Tibial nerve (tissue), 4 donors: ENCODE results near the gene ABCG1.

ENCODE experiments used
- EP300 ChIP-seq, 2 donors: sonication (generic); formaldehyde crosslinking; IDR thresholded peaks; one replicate each; pipeline ENCODE4 v1.6.1; 2017; ENCODE audit warnings: antibody characterized with exemption in 2 of 2, mild to moderate bottlenecking in 1 of 2
- TF ChIP-seq, protein P1 (sequence below), 5 experiments: fragments of 200-600 bp in 3 of 5; fragments of 450-650 bp in 2 of 5; sonication (generic) in 3 of 5; IDR thresholded peaks; one replicate each; pipeline ENCODE4 v1.5.1; 2016 to 2019; ENCODE audit warnings: antibody characterized with exemption in 5 of 5, mild to moderate bottlenecking in 3 of 5, moderate library complexity in 2 of 5

DNA sequence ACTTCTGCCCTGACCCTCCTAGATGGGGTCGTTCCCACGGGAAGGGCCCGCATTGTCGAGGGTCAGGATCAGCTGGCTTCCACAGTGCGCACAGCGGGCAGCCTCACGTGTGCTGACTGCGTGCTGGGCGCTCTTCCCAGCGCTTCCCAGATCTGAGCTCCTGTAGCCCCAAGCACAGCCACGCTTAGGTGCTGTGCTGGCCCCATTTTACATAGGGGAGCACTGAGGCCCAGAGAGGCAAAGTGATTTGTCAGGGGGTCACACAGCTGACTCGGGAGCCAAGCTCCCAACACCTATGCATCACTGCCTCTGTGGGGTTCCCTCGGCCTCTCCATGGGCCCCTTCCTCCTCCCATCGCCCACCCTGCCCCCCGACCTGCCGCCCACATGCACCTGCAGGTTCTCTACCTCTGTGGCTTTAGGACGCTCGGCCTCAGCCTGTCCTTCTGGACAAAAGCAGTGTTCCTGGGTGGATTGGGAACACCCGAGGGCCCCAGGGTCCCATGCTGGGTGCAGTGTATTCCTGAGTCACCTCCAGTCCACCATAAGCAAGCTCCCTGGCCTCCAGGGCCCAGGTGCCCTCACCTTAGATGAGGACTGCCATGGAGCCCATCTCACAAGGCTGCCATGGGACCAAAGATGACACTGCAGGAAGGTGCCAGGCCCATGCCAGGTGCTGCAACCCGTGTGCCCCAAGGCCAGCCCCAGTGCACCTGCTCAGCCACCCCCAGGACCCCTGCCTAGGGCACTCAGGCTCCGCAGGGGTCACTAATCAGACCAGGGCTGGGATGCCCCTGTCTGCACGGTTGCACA lies 73.0 kb downstream of the ABCG1 start:
- TF ChIP-seq, protein P1, sequence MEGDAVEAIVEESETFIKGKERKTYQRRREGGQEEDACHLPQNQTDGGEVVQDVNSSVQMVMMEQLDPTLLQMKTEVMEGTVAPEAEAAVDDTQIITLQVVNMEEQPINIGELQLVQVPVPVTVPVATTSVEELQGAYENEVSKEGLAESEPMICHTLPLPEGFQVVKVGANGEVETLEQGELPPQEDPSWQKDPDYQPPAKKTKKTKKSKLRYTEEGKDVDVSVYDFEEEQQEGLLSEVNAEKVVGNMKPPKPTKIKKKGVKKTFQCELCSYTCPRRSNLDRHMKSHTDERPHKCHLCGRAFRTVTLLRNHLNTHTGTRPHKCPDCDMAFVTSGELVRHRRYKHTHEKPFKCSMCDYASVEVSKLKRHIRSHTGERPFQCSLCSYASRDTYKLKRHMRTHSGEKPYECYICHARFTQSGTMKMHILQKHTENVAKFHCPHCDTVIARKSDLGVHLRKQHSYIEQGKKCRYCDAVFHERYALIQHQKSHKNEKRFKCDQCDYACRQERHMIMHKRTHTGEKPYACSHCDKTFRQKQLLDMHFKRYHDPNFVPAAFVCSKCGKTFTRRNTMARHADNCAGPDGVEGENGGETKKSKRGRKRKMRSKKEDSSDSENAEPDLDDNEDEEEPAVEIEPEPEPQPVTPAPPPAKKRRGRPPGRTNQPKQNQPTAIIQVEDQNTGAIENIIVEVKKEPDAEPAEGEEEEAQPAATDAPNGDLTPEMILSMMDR (IDR thresholded peaks at IDR 0.05): no peak
- TF ChIP-seq EP300 (IDR thresholded peaks at IDR 0.05): no peak
